ENCODE results near the gene EHF.
"Not testable (repeated sequence)": the region's sequence is repeated elsewhere in the genome, so short reads cannot be mapped to it uniquely, and the experiment has no call there.

The EHF gene

GRCh38 chr11:34620820-34621792 lies at the start of gene EHF:
Gene EHF (plus strand): TSS chr11:34621093. CDS start chr11:34642631, 21,538 bp downstream.
- DNase-seq: no peak

GRCh38 chr11:34573537-34573936 lies 47.4 kb upstream of the EHF start:
- no peak for DNase-seq

GRCh38 chr11:34575261-34575660 lies 45.6 kb upstream of the EHF start:
- no peak for DNase-seq

GRCh38 chr11:34575671-34576070 lies 45.2 kb upstream of the EHF start:
- no peak for DNase-seq

GRCh38 chr11:34576331-34576730 lies 44.6 kb upstream of the EHF start:
- DNase-seq: no peak

GRCh38 chr11:34583818-34584217 lies 37.1 kb upstream of the EHF start:
- DNase-seq: no peak

- no peak for DNase-seq
Measured at GRCh38 chr11:34585304-34585734, 35.6 kb upstream of the EHF start.

GRCh38 chr11:34585735-34586487 lies 35.0 kb upstream of the EHF start:
- peak in 1 of 2 donors; percentile 75 for DNase-seq

- DNase-seq: peak in 1 of 2 donors; percentile 4
Measured at GRCh38 chr11:34586488-34587281, 34.2 kb upstream of the EHF start.

GRCh38 chr11:34587282-34587677 lies 33.6 kb upstream of the EHF start:
- DNase-seq: no peak

- DNase-seq: no peak
Measured at GRCh38 chr11:34588023-34588422, 32.9 kb upstream of the EHF start.

- DNase-seq: no peak
Measured at GRCh38 chr11:34588701-34589100, 32.2 kb upstream of the EHF start.

- DNase-seq: not testable (repeated sequence)
Measured at GRCh38 chr11:34589177-34589576, 31.7 kb upstream of the EHF start.

- DNase-seq: no peak
Measured at GRCh38 chr11:34593085-34593484, 27.8 kb upstream of the EHF start.

- no peak for DNase-seq
Measured at GRCh38 chr11:34594603-34595002, 26.3 kb upstream of the EHF start.

GRCh38 chr11:34595391-34595790 lies 25.5 kb upstream of the EHF start:
- no peak for DNase-seq

GRCh38 chr11:34595960-34596644 lies 24.8 kb upstream of the EHF start:
- DNase-seq: no peak

GRCh38 chr11:34599406-34599945 lies 21.4 kb upstream of the EHF start:
- DNase-seq: no peak

- no peak for DNase-seq
Measured at GRCh38 chr11:34600339-34601084, 20.4 kb upstream of the EHF start.

- DNase-seq: no peak
Measured at GRCh38 chr11:34601085-34601444, 19.8 kb upstream of the EHF start.

- DNase-seq: no peak
Measured at GRCh38 chr11:34601609-34602008, 19.3 kb upstream of the EHF start.

All from hippocampal formation (tissue), 2 donors.